BE2C (cell line): Measurements from ENCODE around the gene EPHA6.

Experiments
- DNase-seq: peaks from one replicate; pipeline ENCODE4 v3.0.0-alpha.2; 2020
- H3K27me3 ChIP-seq: fragments of 250-450 bp; sonication (Bioruptor Pico); 2 replicates; pipeline ENCODE4 v1.5.1; 2020; ENCODE audit warnings: mild to moderate bottlenecking
- H3K36me3 ChIP-seq: fragments of 250-450 bp; sonication (Bioruptor Pico); 2 replicates; pipeline ENCODE4 v1.5.1; 2020; ENCODE audit warnings: mild to moderate bottlenecking
- H3K4me1 ChIP-seq: fragments of 250-450 bp; sonication (Bioruptor Pico); 2 replicates; pipeline ENCODE4 v1.5.1; 2020
- H3K4me3 ChIP-seq: 2 replicates; pipeline ENCODE4 v1.5.1; 2011; ENCODE audit warnings: low read depth, low read length
- H3K9me3 ChIP-seq: fragments of 250-450 bp; sonication (Bioruptor Pico); 2 replicates; pipeline ENCODE4 v1.5.1; 2020
- TF ChIP-seq, protein P1 (sequence below): IDR thresholded peaks from 2 replicates; pipeline ENCODE4 v1.5.1; 2012; ENCODE audit warnings: mild to moderate bottlenecking, low read depth, low read length

Gene EPHA6

DNA sequence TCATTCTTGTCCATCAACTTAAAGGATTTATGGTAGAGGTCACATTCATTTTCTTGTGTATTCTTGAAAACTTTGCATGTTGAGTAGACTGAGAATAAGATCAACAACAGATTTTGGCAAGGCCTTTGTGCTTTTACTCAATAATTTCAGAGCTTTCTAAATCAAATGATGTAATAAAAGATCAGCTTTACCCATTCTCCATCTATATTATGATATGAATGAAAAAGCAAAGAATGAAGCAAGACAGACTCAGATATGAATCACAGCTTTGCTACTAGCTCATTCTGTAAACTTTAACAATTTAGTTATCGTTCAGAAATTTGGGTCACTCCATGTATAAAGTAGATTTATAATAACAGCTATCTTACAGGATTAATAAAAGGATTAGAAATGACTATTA lies 674.3 kb downstream of the EPHA6 start:
- Histone ChIP-seq H3K27me3 (no peaks in the 10 kb centered on the region), H3K9me3 (no peaks in the 10 kb centered on the region), H3K36me3 (no peaks in the 10 kb centered on the region), H3K4me3 (no peak overlapping the region), H3K4me1 (peaks cover 16% of the 10 kb centered on the region)
- TF ChIP-seq, protein P1, sequence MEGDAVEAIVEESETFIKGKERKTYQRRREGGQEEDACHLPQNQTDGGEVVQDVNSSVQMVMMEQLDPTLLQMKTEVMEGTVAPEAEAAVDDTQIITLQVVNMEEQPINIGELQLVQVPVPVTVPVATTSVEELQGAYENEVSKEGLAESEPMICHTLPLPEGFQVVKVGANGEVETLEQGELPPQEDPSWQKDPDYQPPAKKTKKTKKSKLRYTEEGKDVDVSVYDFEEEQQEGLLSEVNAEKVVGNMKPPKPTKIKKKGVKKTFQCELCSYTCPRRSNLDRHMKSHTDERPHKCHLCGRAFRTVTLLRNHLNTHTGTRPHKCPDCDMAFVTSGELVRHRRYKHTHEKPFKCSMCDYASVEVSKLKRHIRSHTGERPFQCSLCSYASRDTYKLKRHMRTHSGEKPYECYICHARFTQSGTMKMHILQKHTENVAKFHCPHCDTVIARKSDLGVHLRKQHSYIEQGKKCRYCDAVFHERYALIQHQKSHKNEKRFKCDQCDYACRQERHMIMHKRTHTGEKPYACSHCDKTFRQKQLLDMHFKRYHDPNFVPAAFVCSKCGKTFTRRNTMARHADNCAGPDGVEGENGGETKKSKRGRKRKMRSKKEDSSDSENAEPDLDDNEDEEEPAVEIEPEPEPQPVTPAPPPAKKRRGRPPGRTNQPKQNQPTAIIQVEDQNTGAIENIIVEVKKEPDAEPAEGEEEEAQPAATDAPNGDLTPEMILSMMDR = no peak
- DNase-seq = no peak

GRCh38 chr3:97495896-97496295 lies 681.5 kb downstream of the EPHA6 start:
- no peaks in the 10 kb centered on the region for H3K27me3 ChIP-seq
- TF ChIP-seq, protein P1 = no peak
- no peak overlapping the region for H3K4me3 ChIP-seq
- H3K9me3 ChIP-seq = no peaks in the 10 kb centered on the region
- no peaks in the 10 kb centered on the region for H3K36me3 ChIP-seq
- no peaks in the 10 kb centered on the region for H3K4me1 ChIP-seq
- DNase-seq = no peak

- TF ChIP-seq, protein P1 = no peak
Observed at GRCh38 chr3:97497138-97497537, 682.7 kb downstream of the EPHA6 start.

DNA sequence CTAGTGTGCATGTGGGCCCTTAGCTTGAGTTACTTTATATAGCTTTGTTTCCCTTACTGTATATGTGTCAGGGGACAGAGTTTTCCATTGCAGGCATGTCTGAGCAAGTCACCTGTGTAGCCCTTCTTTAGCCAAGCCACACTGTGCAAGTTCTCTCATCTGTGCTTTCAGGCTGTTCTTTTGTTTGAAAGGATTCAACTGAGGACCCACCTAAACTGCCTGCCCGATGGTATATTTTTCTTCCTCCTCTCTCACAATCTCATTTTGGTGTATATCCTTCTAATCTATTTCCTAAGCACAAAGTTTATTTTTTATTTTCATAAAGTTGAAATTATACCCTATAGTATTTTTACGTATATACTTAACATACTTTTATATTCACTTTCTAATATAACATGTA lies 690.1 kb downstream of the EPHA6 start:
- no peak overlapping the region for H3K4me3 ChIP-seq
- H3K27me3 ChIP-seq = no peaks in the 10 kb centered on the region
- H3K36me3 ChIP-seq = no peaks in the 10 kb centered on the region
- H3K9me3 ChIP-seq = peaks cover 3% of the 10 kb centered on the region; the same call in 1 of the 2 replicates
- TF ChIP-seq, protein P1 = no peak
- H3K4me1 ChIP-seq = no peaks in the 10 kb centered on the region
- DNase-seq = no peak

More at GRCh38 chr3:97497138-97497537, 682.7 kb downstream of the EPHA6 start:
- Histone ChIP-seq H3K36me3 (no peaks in the 10 kb centered on the region), H3K9me3 (no peaks in the 10 kb centered on the region), H3K4me3 (no peak overlapping the region), H3K4me1 (no peaks in the 10 kb centered on the region), H3K27me3 (no peaks in the 10 kb centered on the region)
- no peak for DNase-seq

DNA sequence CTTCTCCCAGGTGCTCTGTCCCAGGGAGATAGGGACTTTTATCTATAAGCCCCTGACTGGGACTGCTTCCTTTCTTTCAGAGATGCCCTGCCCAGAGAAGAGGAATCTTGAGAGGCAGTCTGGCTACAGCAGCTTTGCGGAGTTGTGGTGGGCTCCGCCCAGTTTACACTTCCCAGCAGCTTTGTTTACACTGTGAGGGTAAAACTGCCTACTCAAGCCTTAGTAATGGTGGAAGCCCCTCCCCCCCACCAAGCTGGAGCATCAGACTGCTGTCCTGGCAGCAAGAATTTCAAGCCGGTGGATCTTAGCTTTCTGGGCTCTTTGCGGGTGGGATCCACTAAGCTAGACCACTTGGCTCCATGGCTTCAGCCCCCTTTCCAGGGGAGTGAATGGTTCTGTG lies 696.4 kb downstream of the EPHA6 start:
- no peak for DNase-seq
- TF ChIP-seq, protein P1 = no peak
- H3K4me3 ChIP-seq = no peak overlapping the region
- no peaks in the 10 kb centered on the region for H3K36me3 ChIP-seq
- H3K27me3 ChIP-seq = no peaks in the 10 kb centered on the region
- H3K9me3 ChIP-seq = no peaks in the 10 kb centered on the region
- no peaks in the 10 kb centered on the region for H3K4me1 ChIP-seq

- H3K4me3 ChIP-seq = no peak overlapping the region
- no peak for DNase-seq
Observed at GRCh38 chr3:97515076-97515475, 700.7 kb downstream of the EPHA6 start.

More at GRCh38 chr3:97515076-97515475, 700.7 kb downstream of the EPHA6 start:
- no peaks in the 10 kb centered on the region for H3K4me1 ChIP-seq
- TF ChIP-seq, protein P1 = no peak
- H3K36me3 ChIP-seq = no peaks in the 10 kb centered on the region
- no peaks in the 10 kb centered on the region for H3K27me3 ChIP-seq
- no peaks in the 10 kb centered on the region for H3K9me3 ChIP-seq
